WTC11 (cell line): ENCODE measurements around the gene CACNA2D1.

Experiments used
- GABPB1 ChIP-seq: sonication (generic); formaldehyde crosslinking; IDR thresholded peaks from 2 replicates; pipeline ENCODE4 v1.8.1; 2023; ENCODE audit warnings: mild to moderate bottlenecking, missing genetic modification reagents
- NFE2L1 ChIP-seq: sonication (generic); formaldehyde crosslinking; IDR thresholded peaks from 2 replicates; pipeline ENCODE4 v1.8.1; 2023; ENCODE audit warnings: missing genetic modification reagents
- NFYB ChIP-seq: sonication (generic); formaldehyde crosslinking; conservative IDR thresholded peaks from 2 replicates; pipeline ENCODE4 v1.8.0; 2022; ENCODE audit warnings: low read depth, missing genetic modification reagents
- ZNF317 ChIP-seq: sonication (generic); formaldehyde crosslinking; IDR thresholded peaks from 2 replicates; pipeline ENCODE4 v1.8.1; 2023; ENCODE audit warnings: low read depth, mild to moderate bottlenecking, moderate library complexity, missing genetic modification reagents, borderline replicate concordance
- TF ChIP-seq, protein P1 (sequence below): sonication (generic); formaldehyde crosslinking; IDR thresholded peaks from 2 replicates; pipeline ENCODE4 v1.8.0; 2022; ENCODE audit warnings: mild to moderate bottlenecking, missing genetic modification reagents
- TF ChIP-seq, protein P2 (sequence below): fragments of 250-450 bp; sonication (Bioruptor Pico); IDR thresholded peaks from 2 replicates; pipeline ENCODE4 v1.9.0; 2021; ENCODE audit warnings: mild to moderate bottlenecking

DNA sequence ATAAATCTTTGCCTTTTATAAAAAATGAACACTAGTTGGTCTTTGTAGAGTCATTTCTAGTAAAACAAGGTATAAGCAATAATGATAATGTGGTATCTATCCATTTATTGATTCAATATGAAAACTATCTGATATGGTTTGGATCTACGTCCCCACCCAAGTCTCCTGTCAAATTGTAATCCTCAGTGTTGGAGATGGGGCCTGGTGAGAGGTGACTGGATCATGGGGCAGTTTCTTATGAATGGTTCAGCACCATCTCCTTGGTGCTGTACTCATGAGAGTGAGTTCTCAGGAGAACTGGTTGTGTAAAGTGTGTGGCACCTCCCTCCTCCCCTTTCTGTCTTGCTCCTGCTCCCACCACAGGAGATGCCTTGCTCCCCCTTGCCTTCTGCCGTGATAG, 288.8 kb downstream of the CACNA2D1 start:
- TF ChIP-seq, protein P1, sequence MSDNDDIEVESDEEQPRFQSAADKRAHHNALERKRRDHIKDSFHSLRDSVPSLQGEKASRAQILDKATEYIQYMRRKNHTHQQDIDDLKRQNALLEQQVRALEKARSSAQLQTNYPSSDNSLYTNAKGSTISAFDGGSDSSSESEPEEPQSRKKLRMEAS (CRISPR knock-in tag): no peak
- TF ChIP-seq NFE2L1: no peak
- no peak for TF ChIP-seq ZNF317 (CRISPR knock-in tag)
- no peak for TF ChIP-seq GABPB1
- TF ChIP-seq, protein P2, sequence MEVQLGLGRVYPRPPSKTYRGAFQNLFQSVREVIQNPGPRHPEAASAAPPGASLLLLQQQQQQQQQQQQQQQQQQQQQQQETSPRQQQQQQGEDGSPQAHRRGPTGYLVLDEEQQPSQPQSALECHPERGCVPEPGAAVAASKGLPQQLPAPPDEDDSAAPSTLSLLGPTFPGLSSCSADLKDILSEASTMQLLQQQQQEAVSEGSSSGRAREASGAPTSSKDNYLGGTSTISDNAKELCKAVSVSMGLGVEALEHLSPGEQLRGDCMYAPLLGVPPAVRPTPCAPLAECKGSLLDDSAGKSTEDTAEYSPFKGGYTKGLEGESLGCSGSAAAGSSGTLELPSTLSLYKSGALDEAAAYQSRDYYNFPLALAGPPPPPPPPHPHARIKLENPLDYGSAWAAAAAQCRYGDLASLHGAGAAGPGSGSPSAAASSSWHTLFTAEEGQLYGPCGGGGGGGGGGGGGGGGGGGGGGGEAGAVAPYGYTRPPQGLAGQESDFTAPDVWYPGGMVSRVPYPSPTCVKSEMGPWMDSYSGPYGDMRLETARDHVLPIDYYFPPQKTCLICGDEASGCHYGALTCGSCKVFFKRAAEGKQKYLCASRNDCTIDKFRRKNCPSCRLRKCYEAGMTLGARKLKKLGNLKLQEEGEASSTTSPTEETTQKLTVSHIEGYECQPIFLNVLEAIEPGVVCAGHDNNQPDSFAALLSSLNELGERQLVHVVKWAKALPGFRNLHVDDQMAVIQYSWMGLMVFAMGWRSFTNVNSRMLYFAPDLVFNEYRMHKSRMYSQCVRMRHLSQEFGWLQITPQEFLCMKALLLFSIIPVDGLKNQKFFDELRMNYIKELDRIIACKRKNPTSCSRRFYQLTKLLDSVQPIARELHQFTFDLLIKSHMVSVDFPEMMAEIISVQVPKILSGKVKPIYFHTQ: no peak
- no peak for TF ChIP-seq NFYB (CRISPR knock-in tag)
